Spinal cord (tissue), 10 donors: ENCODE data around the gene CREBZF. TPM values are rescaled to one million over a fixed set of nuclear protein-coding genes. Genes with fewer than 3 reads are reported as not detected.
A peak's percentile ranks its signal among the peaks of the same experiment; 100 is the strongest.

Source experiments
- DNase-seq, 6 donors: peaks; one replicate each; pipeline versions ENCODE4 v3.0.0 to v3.0.0-alpha.2; 2013 to 2015; ENCODE audit warnings: low spot score in 6 of 6, low read depth in 4 of 6
- H3K27ac ChIP-seq: one replicate; pipeline ENCODE4 v1.5.1; 2013; ENCODE audit warnings: low read depth, low read length, control low read depth
- H3K27me3 ChIP-seq: one replicate; pipeline ENCODE4 v1.6.1; 2013; ENCODE audit warnings: low read length; ENCODE audit not compliant: control insufficient read depth, insufficient read depth
- H3K36me3 ChIP-seq: one replicate; pipeline ENCODE4 v1.6.1; 2013; ENCODE audit warnings: low read length; ENCODE audit not compliant: control insufficient read depth, insufficient read depth
- H3K4me1 ChIP-seq: one replicate; pipeline ENCODE4 v1.6.1; 2013; ENCODE audit warnings: low read length; ENCODE audit not compliant: control insufficient read depth, insufficient read depth
- H3K4me3 ChIP-seq: one replicate; pipeline ENCODE4 v1.5.1; 2013; ENCODE audit warnings: low read depth, low read length, control low read depth
- H3K9me3 ChIP-seq: one replicate; pipeline ENCODE4 v1.6.1; 2013; ENCODE audit warnings: low read length; ENCODE audit not compliant: control insufficient read depth, insufficient read depth
- WGBS: methylation state at CpG from one replicate; pipeline ENCODE4 v1.1.5; 2013; ENCODE audit warnings: missing lambda C conversion rate; ENCODE audit not compliant: insufficient coverage; 5-methylcytosine and 5-hydroxymethylcytosine counted together
- long read RNA-seq, 4 donors: transcript quantifications; one replicate each; lab custom pipeline, GENCODE V29; 2026
- polyA plus RNA-seq, 2 donors: library from polyadenylated mRNA; unstranded; fragments of 120-200 nt; gene quantifications; one replicate each; pipeline ENCODE4 v1.2.1, GENCODE V29; 2013; ENCODE audit not compliant: insufficient read length in 2 of 2
- total RNA-seq, 2 donors: library from RNA; depleted of rRNA in 1 of 2; stranded (reverse); fragments of 120-200 nt in 1 of 2; fragments of >200 nt in 1 of 2; gene quantifications; one replicate each; pipeline versions ENCODE4 v1.2.3 to v1.2.4, GENCODE V29; 2013 to 2014
- donor health status: healthy.

CREBZF gene, protein sequence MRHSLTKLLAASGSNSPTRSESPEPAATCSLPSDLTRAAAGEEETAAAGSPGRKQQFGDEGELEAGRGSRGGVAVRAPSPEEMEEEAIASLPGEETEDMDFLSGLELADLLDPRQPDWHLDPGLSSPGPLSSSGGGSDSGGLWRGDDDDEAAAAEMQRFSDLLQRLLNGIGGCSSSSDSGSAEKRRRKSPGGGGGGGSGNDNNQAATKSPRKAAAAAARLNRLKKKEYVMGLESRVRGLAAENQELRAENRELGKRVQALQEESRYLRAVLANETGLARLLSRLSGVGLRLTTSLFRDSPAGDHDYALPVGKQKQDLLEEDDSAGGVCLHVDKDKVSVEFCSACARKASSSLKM
- total RNA-seq, result 10 to 100 TPM; 48.5 to 70.5 TPM
- polyA plus RNA-seq, result 10 to 100 TPM; 70.0 to 79.5 TPM
- long read RNA-seq, donor 1, full-length matches to known transcripts, result 114 of 139 reads
- long read RNA-seq, donor 1, partial matches to known transcripts, result 25 of 139 reads
- long read RNA-seq, donor 1, other reads (novel, unspliced or antisense), result 0 of 139 reads
- long read RNA-seq, donor 2, full-length matches to known transcripts, result 27 of 33 reads
- long read RNA-seq, donor 2, partial matches to known transcripts, result 6 of 33 reads
- long read RNA-seq, donor 2, other reads (novel, unspliced or antisense), result 0 of 33 reads
- long read RNA-seq, donor 3, full-length matches to known transcripts, result 40 of 48 reads
- long read RNA-seq, donor 3, partial matches to known transcripts, result 8 of 48 reads
- long read RNA-seq, donor 3, other reads (novel, unspliced or antisense), result 0 of 48 reads
- long read RNA-seq, donor 4, full-length matches to known transcripts, result 127 of 189 reads
- long read RNA-seq, donor 4, partial matches to known transcripts, result 62 of 189 reads
- long read RNA-seq, donor 4, other reads (novel, unspliced or antisense), result 0 of 189 reads

DNA sequence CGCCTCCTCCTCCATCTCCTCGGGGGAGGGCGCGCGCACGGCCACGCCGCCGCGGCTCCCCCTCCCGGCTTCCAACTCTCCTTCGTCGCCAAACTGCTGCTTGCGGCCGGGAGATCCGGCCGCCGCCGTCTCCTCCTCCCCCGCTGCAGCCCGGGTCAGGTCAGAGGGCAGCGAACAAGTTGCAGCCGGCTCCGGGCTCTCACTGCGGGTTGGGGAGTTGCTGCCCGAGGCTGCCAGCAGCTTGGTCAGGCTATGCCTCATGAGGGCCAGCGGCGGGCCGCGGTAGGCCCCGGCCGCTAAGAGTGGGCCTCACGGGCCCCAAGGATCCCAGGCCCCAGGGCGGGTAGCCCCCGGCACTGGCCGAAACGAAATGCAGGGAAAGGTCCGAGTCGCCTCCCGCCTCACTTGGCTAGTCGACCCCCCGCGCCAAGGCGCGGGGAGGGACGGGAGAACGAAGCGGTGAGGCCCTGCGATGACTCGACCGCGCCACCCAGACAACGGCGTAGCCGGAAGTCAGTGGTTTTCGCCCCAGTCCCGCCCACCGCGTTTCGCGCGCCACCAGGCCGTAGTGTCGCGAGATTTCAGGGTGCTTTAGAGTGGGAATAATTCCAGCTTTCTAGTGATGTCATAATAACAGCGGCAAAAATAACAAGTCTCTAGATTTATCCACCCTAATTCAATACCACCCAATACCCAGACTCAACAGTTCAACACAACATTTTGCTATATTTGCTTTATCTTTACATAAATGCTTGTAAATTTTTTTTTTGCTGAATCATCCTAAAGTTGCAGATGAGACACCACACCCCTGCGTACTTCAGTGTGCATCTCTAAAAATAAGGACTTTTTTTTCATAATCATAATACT is at the start of gene CREBZF:
TSS of gene CREBZF (minus strand) at position 515 of the 867 bp plus-strand sequence. CDS start at position 261, 254 bp downstream.
- H3K36me3 ChIP-seq, result no peaks in the 10 kb centered on the region
- H3K27ac ChIP-seq, result peak within 1 kb of the TSS; percentile 100
- no peaks in the 10 kb centered on the region for H3K9me3 ChIP-seq
- DNase-seq, result peak; percentile 91 to 99 (median 92)
- peak within 1 kb of the TSS; percentile 96 for H3K4me3 ChIP-seq
- WGBS, result under 1% methylated on average over 56 of the region's 67 CpGs
- no peaks in the 10 kb centered on the region for H3K27me3 ChIP-seq
- H3K4me1 ChIP-seq, result no peaks in the 10 kb centered on the region

DNA sequence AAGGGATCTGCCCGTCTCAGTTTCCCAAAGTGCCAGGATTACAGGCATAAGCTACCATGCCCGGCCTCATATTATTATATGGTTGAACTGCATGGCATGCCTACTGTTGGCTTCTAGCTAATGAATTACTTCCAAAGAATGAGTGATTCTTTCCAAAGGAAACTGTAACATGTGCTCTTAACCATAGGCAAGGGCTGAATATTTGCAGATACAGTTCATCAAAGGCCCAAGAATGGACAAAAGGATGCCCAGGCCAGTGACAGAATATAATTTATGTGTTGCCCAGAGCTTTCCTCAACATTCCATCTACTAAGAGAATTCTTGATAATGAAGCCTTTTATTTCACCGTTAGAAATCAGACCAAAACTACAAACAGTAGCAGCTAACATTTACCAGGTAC is 48.0 kb upstream of the CREBZF start:
- Histone ChIP-seq H3K4me1 (no peaks in the 10 kb centered on the region), H3K9me3 (no peaks in the 10 kb centered on the region), H3K36me3 (no peaks in the 10 kb centered on the region), H3K27me3 (no peaks in the 10 kb centered on the region), H3K4me3 (no peak overlapping the region), H3K27ac (no peak overlapping the region)
- WGBS, result 86% methylated on average over 2 of the region's 3 CpGs
- DNase-seq, result no peak

DNA sequence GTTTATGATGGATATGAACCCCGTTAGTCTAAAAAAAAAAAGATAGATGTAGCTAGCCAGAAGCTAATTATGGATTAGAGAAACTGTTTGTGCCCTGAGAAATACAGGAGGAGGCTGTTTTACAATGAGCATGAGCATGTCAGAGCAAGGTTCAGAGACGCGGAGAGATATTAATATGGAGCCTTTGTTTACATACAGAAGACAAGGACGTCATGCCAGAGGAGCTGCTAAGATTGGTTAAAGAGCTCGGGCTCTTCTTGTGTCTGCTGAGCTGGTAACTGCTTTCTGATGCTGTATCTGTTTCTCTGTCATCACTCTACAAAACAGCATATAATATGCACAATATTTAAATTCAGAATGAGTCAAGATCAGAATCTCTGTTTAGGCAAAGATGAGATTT is 46.0 kb upstream of the CREBZF start:
- Histone ChIP-seq H3K27ac (no peak overlapping the region), H3K4me3 (no peak overlapping the region), H3K36me3 (no peaks in the 10 kb centered on the region), H3K4me1 (no peaks in the 10 kb centered on the region), H3K9me3 (no peaks in the 10 kb centered on the region), H3K27me3 (no peaks in the 10 kb centered on the region)
- peak in 1 of 6 donors; percentile 52 for DNase-seq
- 56% methylated on average over 4 of the region's 5 CpGs for WGBS

DNA sequence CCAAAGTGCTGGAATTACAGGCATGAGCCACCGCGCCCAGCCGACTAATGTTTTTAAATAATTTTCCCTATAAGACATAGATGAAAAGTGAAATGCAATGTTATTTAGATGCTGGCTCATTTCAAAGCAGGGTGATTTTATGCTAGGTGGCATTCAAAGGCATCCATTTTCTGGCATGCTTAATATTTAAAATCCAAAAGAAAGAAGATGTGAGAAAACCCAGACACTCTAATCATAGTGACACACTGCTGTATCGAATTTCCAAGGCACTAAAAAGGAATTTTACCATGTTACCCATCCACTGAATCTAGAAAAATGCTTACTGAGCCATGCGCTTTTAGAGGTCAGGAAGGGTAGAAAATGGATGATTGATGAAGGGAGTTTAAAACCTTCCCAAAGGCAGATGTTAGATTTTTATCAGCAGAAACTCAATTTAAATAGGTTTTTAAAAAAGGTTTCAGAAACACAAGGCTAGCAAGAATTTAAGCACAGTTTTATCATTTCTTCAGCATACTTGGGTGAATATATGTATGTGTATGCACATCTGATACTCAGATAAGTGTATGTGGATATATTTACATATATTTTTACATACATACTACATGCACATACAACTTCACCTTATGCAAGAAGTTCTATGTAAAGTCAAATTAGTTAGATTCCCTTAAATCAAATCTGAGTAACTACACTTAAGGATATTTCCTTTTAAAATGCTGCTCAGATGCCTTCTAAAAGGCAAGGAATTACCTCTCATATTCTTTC is 45.2 kb upstream of the CREBZF start:
- no peaks in the 10 kb centered on the region for H3K27me3 ChIP-seq
- no peaks in the 10 kb centered on the region for H3K4me1 ChIP-seq
- no peak overlapping the region for H3K27ac ChIP-seq
- H3K9me3 ChIP-seq, result no peaks in the 10 kb centered on the region
- no CpG with 5 or more reads among the region's 5 CpGs for WGBS
- DNase-seq, result peak in 1 of 6 donors; percentile 25
- no peak overlapping the region for H3K4me3 ChIP-seq
- no peaks in the 10 kb centered on the region for H3K36me3 ChIP-seq

DNA sequence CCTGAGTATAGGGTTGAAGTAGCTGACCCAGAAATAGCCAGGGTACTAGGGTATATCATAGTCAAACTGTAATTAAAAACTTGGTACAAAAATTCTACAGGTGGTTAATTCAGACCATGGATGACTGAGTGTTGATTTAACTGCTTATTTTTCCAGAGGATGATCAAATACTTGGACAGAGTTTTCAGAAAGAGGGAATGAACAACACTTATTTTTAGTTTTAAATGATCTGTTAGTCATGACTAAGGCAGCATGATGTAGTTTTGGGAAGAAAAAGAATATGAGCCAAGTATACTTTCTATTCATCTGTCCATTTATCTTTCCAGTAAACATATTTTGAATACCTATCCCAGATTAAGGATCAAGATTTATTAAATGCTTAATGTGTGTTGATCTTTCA is 40.9 kb upstream of the CREBZF start:
- no peak for DNase-seq
- H3K9me3 ChIP-seq, result no peaks in the 10 kb centered on the region
- H3K36me3 ChIP-seq, result no peaks in the 10 kb centered on the region
- H3K27me3 ChIP-seq, result no peaks in the 10 kb centered on the region
- H3K4me3 ChIP-seq, result no peak overlapping the region
- no peaks in the 10 kb centered on the region for H3K4me1 ChIP-seq
- H3K27ac ChIP-seq, result no peak overlapping the region

DNA sequence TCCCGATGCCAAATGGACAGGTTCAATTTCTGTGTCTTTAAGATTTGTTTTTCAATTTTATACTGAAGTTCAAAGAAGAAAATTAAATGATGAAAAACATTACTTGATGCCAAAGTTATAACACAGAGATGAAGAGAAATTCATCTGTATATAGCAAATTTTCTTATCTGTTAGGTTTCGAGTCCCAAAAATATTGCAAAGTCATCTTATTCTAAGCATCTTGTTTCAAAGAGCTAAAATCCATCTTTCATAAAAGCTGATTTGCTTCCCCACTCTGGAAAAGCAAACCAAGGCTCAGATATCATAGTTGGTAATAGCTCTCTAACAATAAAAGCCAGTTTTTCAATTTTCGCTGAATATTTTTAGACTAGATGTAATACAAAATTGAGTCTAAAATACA is 40.0 kb upstream of the CREBZF start:
- H3K9me3 ChIP-seq, result no peaks in the 10 kb centered on the region
- no peaks in the 10 kb centered on the region for H3K27me3 ChIP-seq
- H3K36me3 ChIP-seq, result no peaks in the 10 kb centered on the region
- H3K4me1 ChIP-seq, result no peaks in the 10 kb centered on the region
- no peak overlapping the region for H3K4me3 ChIP-seq
- DNase-seq, result no peak
- WGBS, result no CpG with 5 or more reads among the region's 3 CpGs
- H3K27ac ChIP-seq, result no peak overlapping the region

DNA sequence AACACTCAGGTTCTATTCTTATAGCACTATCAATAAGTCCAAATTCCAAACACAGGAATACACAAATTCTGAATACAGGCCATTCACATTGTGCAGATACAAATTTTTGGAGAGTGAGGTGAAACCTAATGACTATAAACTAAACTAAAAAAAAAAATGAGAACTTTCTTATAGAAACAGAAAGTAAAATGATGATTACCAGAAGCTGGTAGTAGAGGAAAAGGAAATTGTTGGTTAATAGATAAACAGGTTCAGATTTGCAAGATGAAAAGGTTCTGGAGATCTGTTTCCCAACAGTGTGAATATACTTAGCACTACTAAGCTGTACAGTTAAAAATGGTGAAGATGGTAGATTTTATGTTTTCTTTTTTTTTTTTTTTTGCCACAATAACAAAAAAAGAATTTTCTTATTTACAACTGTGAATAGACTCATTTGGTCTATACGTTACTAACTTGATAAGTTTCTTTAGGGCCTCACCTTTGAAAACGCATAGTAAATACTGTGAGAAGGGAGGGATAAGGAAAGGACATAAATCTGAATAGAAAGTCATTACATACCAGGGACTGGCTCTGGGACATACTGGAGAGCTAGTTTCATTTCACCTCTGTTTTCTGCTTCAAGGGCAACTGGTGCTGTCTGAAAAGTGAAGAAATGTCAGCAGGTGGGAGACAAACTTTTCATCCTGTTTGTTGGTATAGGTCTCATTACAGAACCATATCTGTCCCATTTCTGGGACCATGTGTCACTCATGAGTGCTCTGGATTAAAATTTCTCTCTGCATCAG is 35.2 kb upstream of the CREBZF start:
- H3K9me3 ChIP-seq, result no peaks in the 10 kb centered on the region
- H3K4me1 ChIP-seq, result no peaks in the 10 kb centered on the region
- WGBS, result no CpG with 5 or more reads among the region's 2 CpGs
- DNase-seq, result no peak
- no peaks in the 10 kb centered on the region for H3K27me3 ChIP-seq
- H3K27ac ChIP-seq, result no peak overlapping the region
- no peak overlapping the region for H3K4me3 ChIP-seq
- no peaks in the 10 kb centered on the region for H3K36me3 ChIP-seq

DNA sequence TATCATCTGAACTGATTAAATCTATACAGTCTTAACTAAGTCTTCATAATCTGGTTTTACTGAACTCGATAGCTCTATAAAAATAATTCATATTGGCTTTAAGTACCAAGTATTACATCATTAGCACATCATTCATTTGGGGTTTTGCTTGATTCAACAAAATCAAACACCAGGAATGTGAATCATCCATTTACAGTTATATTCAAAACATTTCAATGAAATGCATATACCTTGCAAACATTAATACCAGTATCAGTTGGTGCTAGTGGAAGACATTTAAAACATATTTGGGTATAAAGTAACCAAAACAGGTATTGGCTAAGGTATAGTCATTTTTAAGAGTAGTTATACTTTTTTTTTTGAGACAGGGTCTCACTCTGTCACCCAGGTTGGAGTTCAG is 33.3 kb upstream of the CREBZF start:
- Histone ChIP-seq H3K4me3 (no peak overlapping the region), H3K4me1 (no peaks in the 10 kb centered on the region), H3K27me3 (no peaks in the 10 kb centered on the region), H3K36me3 (no peaks in the 10 kb centered on the region), H3K9me3 (no peaks in the 10 kb centered on the region), H3K27ac (no peak overlapping the region)
- no CpG with 5 or more reads among the region's 1 CpG for WGBS
- no peak for DNase-seq
